HG03558 (cell line): Measurements from ENCODE around the gene RPL28.
"Not testable (repeated sequence)": the region's sequence is repeated elsewhere in the genome, so short reads cannot be mapped to it uniquely, and the experiment has no call there.

ENCODE experiments used
- ATAC-seq: cut with Tn5 transposase; IDR thresholded peaks from one replicate; pipeline ENCODE4 v1.9.1; 2021; ENCODE audit warnings: moderate number of reproducible peaks; ENCODE audit not compliant: unreplicated experiment; ENCODE audit errors: extremely low read depth

The RPL28 gene

GRCh38 chr19:55443045-55443823 lies 57.5 kb downstream of the RPL28 start, which contains the start of gene SHISA7:
TSS of gene SHISA7 (minus strand) at chr19:55443300. CDS start at chr19:55442863, 437 bp downstream.
- ATAC-seq, result no peak

- no peak for ATAC-seq
Observed at GRCh38 chr19:55443824-55444480, 58.2 kb downstream of the RPL28 start.

GRCh38 chr19:55444646-55445045 lies 58.9 kb downstream of the RPL28 start:
- no peak for ATAC-seq

GRCh38 chr19:55446060-55446459 lies 60.3 kb downstream of the RPL28 start:
- no peak for ATAC-seq

GRCh38 chr19:55447421-55448174 lies 61.9 kb downstream of the RPL28 start:
- no peak for ATAC-seq

- ATAC-seq, result not testable (repeated sequence)
Observed at GRCh38 chr19:55448175-55448490, 62.4 kb downstream of the RPL28 start.

GRCh38 chr19:55449469-55449868 lies 63.7 kb downstream of the RPL28 start:
- ATAC-seq, result no peak

GRCh38 chr19:55451163-55451964 lies 65.6 kb downstream of the RPL28 start:
- no peak for ATAC-seq

GRCh38 chr19:55451965-55452748 lies 66.4 kb downstream of the RPL28 start:
- no peak for ATAC-seq
